ENCODE results near the gene C9.

- TF ChIP-seq POLR2AphosphoS5 (IDR thresholded peaks at IDR 0.05) = no peak
- TF ChIP-seq CTCF (IDR thresholded peaks at IDR 0.05) = no peak
- no peak for TF ChIP-seq EP300 (IDR thresholded peaks at IDR 0.05)
Observed at GRCh38 chr5:39266442-39266841, 97.9 kb downstream of the C9 start.
